Omental fat pad (tissue), 4 donors: ENCODE data around the gene CD300C. TPM values are rescaled to one million over a fixed set of nuclear protein-coding genes. Genes with fewer than 3 reads are reported as not detected.
"Not testable (repeated sequence)": the region's sequence is repeated elsewhere in the genome, so short reads cannot be mapped to it uniquely, and the experiment has no call there.

Source experiments
- ATAC-seq: fragments of 150-250 bp; one replicate; pipeline ENCODE4 v1.9.1; 2016; ENCODE audit warnings: mild to moderate bottlenecking, moderate library complexity; ENCODE audit not compliant: low FRiP score
- DNase-seq: peaks from one replicate; pipeline ENCODE4 v3.0.0-alpha.2; 2019; ENCODE audit warnings: low spot score
- CTCF ChIP-seq, 3 donors: fragments of 450-650 bp; IDR thresholded peaks; one replicate each; pipeline ENCODE4 v1.5.1; 2016 to 2017; ENCODE audit warnings: antibody characterized with exemption in 3 of 3, mild to moderate bottlenecking in 3 of 3, moderate library complexity in 2 of 3
- total RNA-seq, 4 donors: library from RNA; depleted of rRNA; stranded (reverse); fragments of >200 nt; gene quantifications; one replicate each; pipeline ENCODE4 v1.1.0, GENCODE V29; 2016

The CD300C gene
- total RNA-seq, 4 donors from 2014 or later = 1.6 to 9.4 (median 2.1) TPM

- ATAC-seq = peak; percentile 92
- no peak for DNase-seq
- TF ChIP-seq CTCF (IDR thresholded peaks at IDR 0.05) = no peak
These were observed 36.7 kb upstream of the CD300C start for GRCh38 chr17:74582633-74583032.

- DNase-seq (no peak), ATAC-seq (no peak)
- no peak for TF ChIP-seq CTCF (IDR thresholded peaks at IDR 0.05)
These were observed 34.0 kb upstream of the CD300C start for GRCh38 chr17:74579900-74580299.

- ATAC-seq (no peak), DNase-seq (no peak)
- no peak for TF ChIP-seq CTCF (IDR thresholded peaks at IDR 0.05)
These were observed 33.1 kb upstream of the CD300C start for GRCh38 chr17:74578979-74579378.

GRCh38 chr17:74574489-74575142 is 28.7 kb upstream of the CD300C start:
- no peak for TF ChIP-seq CTCF (IDR thresholded peaks at IDR 0.05)
- no peak for ATAC-seq

GRCh38 chr17:74573635-74574034 is 27.7 kb upstream of the CD300C start:
- not testable (repeated sequence) for ATAC-seq, DNase-seq

More at GRCh38 chr17:74574489-74575142, 28.7 kb upstream of the CD300C start:
- no peak for DNase-seq

- ATAC-seq (no peak), DNase-seq (no peak)
- no peak for TF ChIP-seq CTCF (IDR thresholded peaks at IDR 0.05)
These were observed 27.3 kb upstream of the CD300C start for GRCh38 chr17:74573169-74573568.

GRCh38 chr17:74571621-74572270 is 25.8 kb upstream of the CD300C start:
- no peak for TF ChIP-seq CTCF (IDR thresholded peaks at IDR 0.05)
- DNase-seq (no peak), ATAC-seq (no peak)
